M059J (cell line): ENCODE measurements around the gene SLC39A10. TPM values are rescaled to one million over a fixed set of nuclear protein-coding genes. Genes with fewer than 3 reads are reported as not detected.
A peak's percentile ranks its signal among the peaks of the same experiment; 100 is the strongest.
"Not testable (repeated sequence)": the region's sequence is repeated elsewhere in the genome, so short reads cannot be mapped to it uniquely, and the experiment has no call there.

Experiments used
- DNase-seq: peaks from one replicate; pipeline ENCODE4 v3.0.0-alpha.2; 2012; ENCODE audit warnings: low read depth
- total RNA-seq: library from RNA; depleted of rRNA; stranded (reverse); fragments of >200 nt; shearing (Covaris generic); gene quantifications from 2 replicates; pipeline ENCODE4 v1.2.3, GENCODE V29; 2014

The SLC39A10 gene
- total RNA-seq, 1 experiment from 2014 or later: 18.3 TPM

DNA sequence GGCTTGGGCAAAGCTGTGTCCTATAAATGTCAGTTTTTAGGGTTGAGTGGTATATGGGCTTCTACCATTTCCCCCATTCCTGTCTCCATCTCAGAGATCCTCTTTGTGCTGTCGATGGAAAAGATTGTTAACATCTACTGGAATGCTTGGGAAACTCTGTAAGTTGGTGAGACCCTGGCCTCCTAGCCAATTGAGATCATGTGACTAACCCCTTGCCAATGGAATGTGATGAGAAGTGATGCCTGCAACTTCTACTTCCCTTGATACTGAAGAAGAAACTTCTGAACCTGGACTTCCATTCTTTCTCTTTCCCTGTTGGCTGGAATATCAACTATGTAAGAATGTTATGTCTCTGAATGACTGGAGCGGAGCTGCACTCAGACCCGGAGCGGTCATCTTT lies 14.5 kb downstream of the SLC39A10 start:
- DNase-seq: no peak

DNA sequence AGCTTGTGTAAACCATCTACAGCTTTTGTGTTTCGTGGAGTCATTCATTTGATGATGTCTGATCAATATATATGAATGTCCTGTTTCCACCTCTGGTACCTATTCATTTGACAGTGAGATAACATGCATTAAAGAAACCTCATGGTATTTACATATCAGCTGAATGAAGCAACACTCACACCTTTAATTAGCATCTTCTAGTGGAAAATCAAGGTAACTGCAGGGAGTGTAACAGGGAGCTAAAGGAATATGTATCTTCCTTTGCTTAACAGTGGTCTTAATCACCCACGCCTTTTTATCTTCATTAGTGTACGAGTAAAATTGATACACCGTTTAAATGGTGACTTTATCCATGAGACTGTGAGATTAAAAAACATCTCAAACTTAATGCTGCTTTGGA lies 15.6 kb downstream of the SLC39A10 start:
- no peak for DNase-seq

- peak; percentile 14 for DNase-seq
Measured at GRCh38 chr2:195674491-195675221, 17.6 kb downstream of the SLC39A10 start.

DNA sequence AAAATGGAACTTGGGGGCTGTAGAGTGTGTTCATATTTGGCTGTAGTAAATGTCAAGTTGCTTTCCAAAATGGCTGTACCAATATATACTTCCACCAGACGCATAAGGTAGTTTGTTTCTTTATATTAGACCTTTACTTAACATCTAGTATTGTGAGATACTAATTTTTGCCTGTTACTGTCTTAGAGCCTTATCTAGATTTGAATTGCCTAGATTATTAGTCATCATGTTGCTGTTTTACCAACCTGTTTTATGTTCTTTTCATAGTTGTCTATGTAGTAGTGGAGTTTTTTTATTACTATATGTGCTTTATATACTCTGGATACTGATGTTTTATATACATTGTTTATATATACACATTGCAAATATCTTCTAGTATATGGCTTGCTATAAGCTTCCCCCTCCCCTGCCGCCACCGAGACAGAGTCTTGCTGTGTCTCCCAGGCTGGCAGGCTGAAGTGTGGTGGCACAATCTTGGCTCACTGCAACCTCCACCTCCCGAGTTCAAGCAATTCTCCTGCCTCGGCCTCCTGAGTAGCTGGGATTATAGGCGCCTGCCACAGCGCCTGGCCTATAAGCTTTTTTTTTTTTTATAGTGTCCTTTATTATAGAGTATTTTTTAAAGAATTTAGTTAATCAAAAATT lies 18.9 kb downstream of the SLC39A10 start:
- no peak for DNase-seq

DNA sequence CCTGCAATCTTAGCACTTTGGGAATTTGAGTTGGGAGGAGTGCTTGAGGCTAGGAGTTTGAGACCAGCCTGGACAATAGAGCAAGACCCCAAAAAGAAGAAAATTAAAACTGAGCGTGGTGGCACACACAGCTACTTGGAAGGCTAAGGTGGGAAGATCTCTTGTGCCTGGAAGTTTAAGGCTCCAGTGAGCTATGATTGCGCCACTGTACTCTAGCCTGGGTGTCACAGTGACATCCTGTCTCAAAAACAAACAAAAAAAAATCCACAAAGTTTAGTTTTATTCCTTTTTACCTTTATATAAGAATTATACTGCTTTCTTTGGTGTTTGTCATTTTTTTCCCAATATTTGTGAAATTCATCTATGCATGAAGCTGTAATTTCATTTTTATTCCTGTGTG lies 20.3 kb downstream of the SLC39A10 start:
- no peak for DNase-seq

GRCh38 chr2:195677884-195678283 lies 20.9 kb downstream of the SLC39A10 start:
- no peak for DNase-seq

- no peak for DNase-seq
Measured at GRCh38 chr2:195682077-195682476, 25.1 kb downstream of the SLC39A10 start.

GRCh38 chr2:195683174-195683573 lies 26.1 kb downstream of the SLC39A10 start:
- DNase-seq: peak; percentile 58

GRCh38 chr2:195686564-195686963 lies 29.5 kb downstream of the SLC39A10 start:
- DNase-seq: no peak

- no peak for DNase-seq
Measured at GRCh38 chr2:195687320-195688086, 30.5 kb downstream of the SLC39A10 start.

DNA sequence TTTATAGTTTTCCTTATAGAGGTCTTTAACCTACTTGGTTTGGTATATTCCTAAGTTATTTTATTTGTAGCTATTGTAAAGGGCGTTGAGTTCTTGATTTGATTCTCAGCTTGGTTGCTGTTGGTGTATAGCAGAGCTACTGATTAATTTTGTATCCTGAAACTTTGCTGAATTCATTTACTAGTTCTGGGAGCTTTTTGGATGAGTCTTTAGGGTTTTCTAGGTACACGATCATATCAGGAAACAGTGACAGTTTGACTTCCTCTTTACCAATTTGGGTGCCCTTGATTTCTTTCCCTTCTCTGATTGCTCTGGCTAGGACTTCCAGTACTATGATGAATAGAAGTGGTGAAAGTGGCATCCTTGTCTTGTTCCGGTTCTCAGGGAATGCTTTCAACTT lies 35.5 kb downstream of the SLC39A10 start:
- not testable (repeated sequence) for DNase-seq

DNA sequence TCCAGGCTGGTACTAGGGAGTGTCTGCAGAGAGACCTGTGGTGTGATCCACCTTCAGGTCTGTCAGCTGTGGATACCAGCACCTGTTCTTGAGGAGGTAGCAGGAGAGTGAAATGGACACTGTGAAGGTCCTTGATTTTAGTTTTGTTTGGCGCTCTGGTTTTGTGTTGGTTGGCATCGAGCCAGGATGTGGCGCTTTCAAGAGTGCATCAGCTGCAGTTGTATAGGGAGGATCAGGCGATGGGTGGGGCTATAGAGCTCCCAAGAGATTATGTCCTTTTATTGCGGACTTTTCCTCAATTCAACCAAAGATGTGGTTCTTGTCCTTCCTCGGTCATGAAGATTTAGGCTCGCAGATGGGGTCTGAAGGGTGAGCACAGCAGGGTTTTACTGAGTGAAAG lies 37.5 kb downstream of the SLC39A10 start:
- DNase-seq: no peak

GRCh38 chr2:195695002-195695631 lies 38.1 kb downstream of the SLC39A10 start:
- no peak for DNase-seq

DNA sequence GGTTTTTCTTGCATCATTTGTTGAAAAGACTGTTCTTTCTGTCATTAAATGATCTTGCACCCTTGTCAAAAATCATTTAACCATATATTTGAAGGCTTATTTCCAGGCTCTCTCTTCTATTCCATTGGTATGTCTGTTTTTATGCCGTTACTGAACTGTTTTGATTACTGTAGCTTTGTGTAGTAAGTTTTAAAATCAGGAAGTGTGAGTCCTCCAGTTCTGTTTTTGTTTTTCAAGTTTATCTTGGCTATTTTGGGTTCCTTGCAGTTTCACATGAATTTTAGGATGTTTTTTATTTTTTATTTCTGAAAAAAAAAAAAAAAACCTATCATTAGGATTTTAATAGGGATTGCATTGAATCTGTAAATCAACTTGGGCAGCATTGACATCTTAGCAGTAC lies 39.0 kb downstream of the SLC39A10 start:
- no peak for DNase-seq

DNA sequence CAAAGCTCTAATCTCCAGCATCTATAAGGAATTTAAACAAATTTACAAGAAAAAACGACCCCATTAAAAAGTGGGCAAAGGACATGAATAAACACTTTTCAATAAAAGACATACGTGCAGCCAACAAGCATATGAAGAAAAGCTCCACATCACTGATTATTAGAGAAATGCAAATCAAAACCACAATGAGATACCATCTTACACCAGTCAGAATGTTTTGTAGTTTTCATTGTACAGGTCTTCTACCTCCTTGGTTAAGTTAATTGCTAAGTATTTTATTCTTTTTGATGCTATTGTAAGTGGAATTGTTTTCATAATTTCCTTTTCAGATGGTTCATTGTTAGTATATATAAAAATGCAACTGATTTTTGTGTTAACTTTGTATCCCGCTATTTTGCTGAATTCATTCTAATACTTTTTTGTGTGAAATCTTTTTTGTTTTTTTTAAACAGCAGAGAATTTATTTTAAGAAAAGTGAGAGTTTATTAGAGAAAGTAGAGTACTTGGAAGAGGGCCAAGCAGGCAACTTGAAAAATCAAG lies 40.7 kb downstream of the SLC39A10 start:
- DNase-seq: peak; percentile 5

DNA sequence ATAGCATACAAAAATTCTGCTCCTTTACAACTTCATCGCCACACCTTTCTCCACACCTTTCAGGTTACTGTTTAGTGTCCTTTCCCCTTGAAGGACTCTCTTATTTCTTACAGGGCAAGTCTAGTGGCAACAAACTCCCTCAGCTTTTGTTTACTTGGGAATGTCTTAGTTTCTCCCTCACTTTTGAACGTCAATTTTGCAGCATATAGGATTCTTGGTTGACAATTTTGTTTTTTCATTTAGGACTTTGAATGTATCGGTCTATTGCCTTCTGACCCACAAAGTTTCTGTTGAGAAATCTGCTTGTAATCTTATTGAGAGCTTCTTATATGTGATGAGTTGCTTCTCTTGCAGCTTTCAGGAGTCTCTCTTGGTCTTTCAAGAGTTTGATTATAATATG lies 43.5 kb downstream of the SLC39A10 start:
- DNase-seq: no peak

DNA sequence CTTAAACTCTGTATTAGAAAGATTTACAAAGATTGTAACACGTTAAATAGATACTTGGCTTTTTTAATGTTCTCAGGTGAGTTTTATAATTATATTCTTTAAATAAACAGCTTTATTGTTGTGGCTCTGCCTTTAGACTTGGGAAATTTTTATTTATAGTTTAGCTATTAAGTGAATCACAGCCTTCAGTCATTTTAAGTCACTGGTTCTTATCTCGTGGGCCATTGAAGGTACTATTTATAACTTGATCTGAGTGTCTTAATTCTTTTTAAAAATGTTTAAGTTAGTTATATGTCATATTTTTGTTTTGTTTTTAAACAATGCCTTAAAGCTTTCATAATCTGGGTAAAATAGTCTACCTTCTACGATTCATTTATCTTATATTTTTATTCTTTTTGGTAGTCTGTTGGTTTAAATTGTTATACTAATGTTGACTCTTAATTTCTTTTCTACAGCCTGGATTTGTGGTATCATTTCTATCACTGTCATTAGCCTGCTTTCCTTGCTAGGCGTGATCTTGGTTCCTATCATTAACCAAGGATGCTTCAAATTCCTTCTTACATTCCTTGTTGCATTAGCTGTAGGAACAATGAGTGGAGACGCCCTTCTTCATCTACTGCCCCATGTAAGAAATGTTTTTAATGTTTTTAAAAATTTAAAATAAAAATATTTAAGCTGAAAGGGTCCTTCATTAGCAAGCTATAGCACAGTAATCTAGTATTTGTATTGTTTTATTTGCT lies 49.3 kb downstream of the SLC39A10 start:
- DNase-seq: no peak

DNA sequence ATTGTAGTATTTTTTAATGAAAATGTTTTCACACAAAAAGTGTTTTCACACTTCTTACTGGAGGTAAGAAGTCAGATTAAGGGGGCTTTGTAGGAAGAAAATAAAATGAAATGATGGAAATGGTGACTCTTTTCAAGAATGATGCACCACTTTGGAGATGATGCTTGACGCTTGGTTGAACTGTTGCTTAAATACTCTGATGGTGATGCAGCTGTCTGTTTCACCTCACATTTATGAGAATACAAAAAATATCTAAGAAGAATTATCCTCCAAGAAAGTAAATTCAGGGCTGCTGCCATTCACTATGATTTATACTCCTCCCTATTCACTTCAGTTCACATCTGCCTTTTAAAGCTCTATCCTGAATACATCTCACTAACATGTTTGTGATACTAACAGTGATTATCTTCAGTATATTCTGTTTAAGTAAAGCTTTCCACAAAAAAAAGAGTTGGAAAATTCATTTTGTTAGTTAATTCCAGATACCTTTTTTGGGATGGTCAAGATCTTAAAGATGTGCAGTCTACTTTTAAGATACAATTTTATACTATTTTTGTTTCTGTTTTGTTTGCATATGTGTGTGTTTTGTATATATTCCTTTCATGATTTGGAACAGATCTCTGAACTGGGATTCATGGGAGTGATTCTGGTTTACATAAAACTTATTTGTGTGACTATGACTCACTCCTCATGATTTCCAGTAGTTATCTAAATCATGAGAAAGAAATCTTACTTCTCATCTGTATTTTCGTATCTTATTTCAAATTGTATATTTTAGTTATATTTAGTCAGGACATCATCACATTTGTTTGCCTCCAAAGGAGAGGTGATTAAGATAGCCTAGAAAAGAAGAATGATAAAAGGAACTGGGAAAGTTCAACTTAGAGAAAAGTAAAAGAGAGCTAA lies 53.1 kb downstream of the SLC39A10 start:
- peak; percentile 42 for DNase-seq

DNA sequence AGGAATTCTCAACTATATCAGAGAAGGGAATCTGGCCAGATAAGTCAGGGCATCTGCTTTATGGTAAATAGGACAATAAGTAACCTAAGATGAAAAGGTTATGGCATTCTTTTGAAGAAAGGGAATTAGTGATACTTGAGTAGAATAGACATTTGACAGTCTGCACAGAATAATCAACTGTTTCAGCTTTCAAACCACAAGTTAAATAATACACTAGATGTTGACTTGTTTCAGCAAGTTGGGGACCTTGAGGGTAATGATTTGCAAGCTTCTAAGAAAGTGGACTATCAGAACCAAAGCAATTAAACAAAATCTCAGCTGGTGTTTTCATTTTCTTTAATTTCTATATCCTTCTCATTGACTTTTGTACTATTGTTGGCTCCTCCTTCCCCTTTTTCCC lies 54.5 kb downstream of the SLC39A10 start:
- no peak for DNase-seq

GRCh38 chr2:195716466-195716865 lies 59.4 kb downstream of the SLC39A10 start:
- DNase-seq: no peak
